OCI-LY7 (cell line): ENCODE results near the gene GNB2. TPM values are rescaled to one million over a fixed set of nuclear protein-coding genes. Genes with fewer than 3 reads are reported as not detected.
A peak's percentile ranks its signal among the peaks of the same experiment; 100 is the strongest.

Experiments used
- BruUV-seq: library from RNA; stranded (reverse); fragments of 400-500 nt; replicated peaks from 2 replicates; lab custom pipeline; 2021; lab: Mats Ljungman, UMichigan
- CTCF ChIA-PET: fragments of 300-600 bp; sonication (Branson Sonifier 250); formaldehyde crosslinking; loops from one replicate; lab custom pipeline; 2022; ENCODE audit warnings: antibody characterized with exemption; ENCODE audit not compliant: unreplicated experiment; lab: Charles Lee
- POLR2A ChIA-PET: fragments of 300-600 bp; sonication (Branson Sonifier 250); formaldehyde crosslinking; loops from one replicate; lab custom pipeline; 2022; ENCODE audit warnings: antibody characterized with exemption; lab: Charles Lee
- DNase-seq: peaks from one replicate; pipeline ENCODE4 v3.0.0-alpha.2; 2015; ENCODE audit warnings: low spot score
- H2AFZ ChIP-seq: fragments of 200-600 bp; sonication (generic), shearing (Covaris generic); 2 replicates; pipeline ENCODE4 v1.6.1; 2014; ENCODE audit warnings: mild to moderate bottlenecking, antibody characterized with exemption, low read length, moderate library complexity
- H3K27ac ChIP-seq: fragments of 200-600 bp; sonication (generic); 2 replicates; pipeline ENCODE4 v1.5.1; 2014; ENCODE audit warnings: mixed run types, low read depth, mild to moderate bottlenecking, moderate library complexity, low read length, inconsistent platforms; ENCODE audit not compliant: poor library complexity, severe bottlenecking
- H3K36me3 ChIP-seq: fragments of 200-600 bp; sonication (generic); 2 replicates; pipeline ENCODE4 v1.6.1; 2014; ENCODE audit warnings: mild to moderate bottlenecking, antibody characterized with exemption, low read length, moderate library complexity, mixed read lengths; ENCODE audit not compliant: insufficient read depth
- H3K4me1 ChIP-seq: fragments of 200-600 bp; sonication (generic); 2 replicates; pipeline ENCODE4 v1.5.1; 2014; ENCODE audit warnings: mild to moderate bottlenecking, low read length; ENCODE audit not compliant: insufficient read depth, poor library complexity, severe bottlenecking
- H3K4me2 ChIP-seq: fragments of 200-600 bp; sonication (generic); 2 replicates; pipeline ENCODE4 v1.6.1; 2014; ENCODE audit warnings: mild to moderate bottlenecking, low read length
- H3K4me3 ChIP-seq: fragments of 200-600 bp; sonication (generic); 2 replicates; pipeline ENCODE4 v1.5.1; 2014; ENCODE audit warnings: mild to moderate bottlenecking, low read depth, low read length; ENCODE audit not compliant: poor library complexity, severe bottlenecking
- H3K79me2 ChIP-seq: fragments of 200-600 bp; sonication (generic); 2 replicates; pipeline ENCODE4 v1.6.1; 2016; ENCODE audit warnings: low read depth, mild to moderate bottlenecking, low read length, moderate library complexity, mixed read lengths; ENCODE audit not compliant: insufficient read depth
- H3K9me2 ChIP-seq: fragments of 200-600 bp; sonication (generic); 2 replicates; pipeline ENCODE4 v1.6.1; 2016; ENCODE audit warnings: mild to moderate bottlenecking, low read length, mixed read lengths; ENCODE audit not compliant: insufficient read depth
- H3K9me3 ChIP-seq: fragments of 200-600 bp; sonication (generic); 2 replicates; pipeline ENCODE4 v1.6.1; 2014; ENCODE audit warnings: mild to moderate bottlenecking, mixed run types, low read length, mixed read lengths
- H4K20me1 ChIP-seq: fragments of 200-600 bp; sonication (generic); 2 replicates; pipeline ENCODE4 v1.6.1; 2014; ENCODE audit warnings: mild to moderate bottlenecking, antibody characterized with exemption, low read length, moderate library complexity, mixed read lengths; ENCODE audit not compliant: insufficient read depth
- CTCF ChIP-seq: fragments of 200-600 bp; sonication (generic); conservative IDR thresholded peaks from 2 replicates; pipeline ENCODE4 v1.5.1; 2014; ENCODE audit warnings: mild to moderate bottlenecking, antibody characterized with exemption, low read length, moderate library complexity, mixed read lengths
- EZH2phosphoT487 ChIP-seq: fragments of 200-600 bp; sonication (generic); IDR thresholded peaks from 2 replicates; pipeline ENCODE4 v1.6.1; 2018; ENCODE audit warnings: low read depth, borderline replicate concordance, mild to moderate bottlenecking, mixed run types, antibody characterized with exemption, low read length, moderate library complexity, mixed read lengths
- intact Hi-C: fragments of 100-400 bp; cut with micrococcal nuclease; formaldehyde crosslinking; loops from one replicate; pipeline ENCODE4 v1.10.0; 2022; ENCODE audit not compliant: unreplicated experiment
- total RNA-seq, 2 experiments: library from RNA; depleted of rRNA in 1 of 2; stranded (reverse); fragments of >200 nt in 1 of 2; shearing (Covaris generic) in 1 of 2; gene quantifications; 2 replicates each; pipeline ENCODE4 v1.2.3, GENCODE V29; 2014 to 2022

The GNB2 gene
- total RNA-seq, 2 experiments from 2014 or later, result 80.4 to 174 TPM

DNA sequence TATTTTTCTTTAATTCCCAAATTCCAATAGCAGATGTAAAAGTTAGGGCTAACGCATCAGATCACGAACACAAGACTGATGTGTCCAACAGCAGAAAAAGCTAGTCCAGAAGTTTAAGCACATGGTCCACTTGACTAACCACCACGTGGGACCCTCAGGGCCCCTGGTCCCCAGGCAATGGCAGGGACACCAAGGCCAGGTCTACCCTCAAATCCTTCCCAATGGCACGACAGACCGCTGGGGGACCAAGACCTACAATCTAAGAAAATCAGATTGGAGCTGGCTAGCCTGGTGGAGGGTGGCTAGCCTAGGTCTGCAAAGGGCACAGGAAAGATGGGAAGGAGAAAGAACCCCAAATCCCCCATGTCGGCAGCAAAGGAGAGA lies 19.0 kb downstream of the GNB2 start:
- Histone ChIP-seq H3K4me1 (peaks cover 42% of the 10 kb centered on the region), H3K27ac (peak overlapping the region; percentile 39), H3K4me3 (peak overlapping the region; percentile 95), H3K79me2 (peaks cover 45% of the 10 kb centered on the region), H3K36me3 (peaks cover 31% of the 10 kb centered on the region), H3K9me3 (no peaks in the 10 kb centered on the region), H3K4me2 (peak overlapping the region; percentile 99), H2AFZ (no peak overlapping the region), H4K20me1 (peaks cover 18% of the 10 kb centered on the region), H3K9me2 (no peaks in the 10 kb centered on the region)
- no peak for DNase-seq
- CTCF ChIA-PET, result interaction anchor here (0.6 to 1.6 kb wide), 4 partner anchors 13 to 104 kb away, joined by 4 to 13 read pairs (median 5); partner anchors contain the start of gene POP7
- POLR2A ChIA-PET, result interaction anchor here (0.6 to 2.3 kb wide), 5 partner anchors 13 to 106 kb away, joined by 3 to 9 read pairs (median 5); partner anchors contain the start of genes FBXO24, MOSPD3 and POP7
- intact Hi-C loops, result loop anchor here (5.0 kb wide), 1 partner anchor 215 kb away; the partner anchor contains the start of gene TSC22D4
- no peak for TF ChIP-seq EZH2phosphoT487
- TF ChIP-seq CTCF, result no peak
- TSS peak; percentile 69 for BruUV-seq

GRCh38 chr7:100693312-100694097 lies 20.0 kb downstream of the GNB2 start:
- no TSS peak for BruUV-seq
- H3K79me2 ChIP-seq, result peaks cover 45% of the 10 kb centered on the region
- H4K20me1 ChIP-seq, result peaks cover 18% of the 10 kb centered on the region
- peak; percentile 26 for DNase-seq
- peaks cover 23% of the 10 kb centered on the region; the same call in 1 of the 2 replicates for H3K36me3 ChIP-seq
- peak overlapping the region; percentile 99 for H3K4me2 ChIP-seq
- peaks cover 42% of the 10 kb centered on the region for H3K4me1 ChIP-seq
- H3K27ac ChIP-seq, result peak overlapping the region; percentile 39
- POLR2A ChIA-PET, result interaction anchor here (0.6 to 2.3 kb wide), 6 partner anchors 12 to 181 kb away, joined by 3 to 9 read pairs (median 4); partner anchors contain the start of genes FBXO24, MOSPD3, POP7 and SRRT
- H3K4me3 ChIP-seq, result peak overlapping the region; percentile 95
- TF ChIP-seq CTCF, result no peak
- TF ChIP-seq EZH2phosphoT487, result no peak
- H3K9me2 ChIP-seq, result no peaks in the 10 kb centered on the region
- CTCF ChIA-PET, result interaction anchor here (0.6 to 1.3 kb wide), 3 partner anchors 12 to 105 kb away, joined by 4 to 6 read pairs (median 4); no protein-coding TSS in a partner anchor
- H2AFZ ChIP-seq, result no peak overlapping the region
- intact Hi-C loops, result loop anchor here (5.0 kb wide), 1 partner anchor 216 kb away; the partner anchor contains the start of gene TSC22D4
- no peaks in the 10 kb centered on the region for H3K9me3 ChIP-seq
